GM18520 (cell line): ENCODE data around the gene DYNC2I2.

Experiments
- ATAC-seq: cut with Tn5 transposase; IDR thresholded peaks from one replicate; pipeline ENCODE4 v1.9.1; 2021; ENCODE audit not compliant: unreplicated experiment

The DYNC2I2 gene

GRCh38 chr9:128636556-128637530 lies 19.8 kb downstream of the DYNC2I2 start:
- no peak for ATAC-seq

- ATAC-seq = no peak
Measured at GRCh38 chr9:128636024-128636390, 20.6 kb downstream of the DYNC2I2 start.

- ATAC-seq = no peak
Measured at GRCh38 chr9:128635266-128636023, 21.2 kb downstream of the DYNC2I2 start.

- ATAC-seq = no peak
Measured at GRCh38 chr9:128634651-128635262, 21.9 kb downstream of the DYNC2I2 start.

GRCh38 chr9:128634111-128634510 lies 22.5 kb downstream of the DYNC2I2 start:
- no peak for ATAC-seq

GRCh38 chr9:128633601-128634000 lies 23.0 kb downstream of the DYNC2I2 start:
- ATAC-seq = no peak

- ATAC-seq = no peak
Measured at GRCh38 chr9:128633057-128633456, 23.6 kb downstream of the DYNC2I2 start.

- ATAC-seq = no peak
Measured at GRCh38 chr9:128632486-128632885, 24.2 kb downstream of the DYNC2I2 start.

GRCh38 chr9:128632066-128632465 lies 24.6 kb downstream of the DYNC2I2 start:
- ATAC-seq = no peak

GRCh38 chr9:128631636-128632035 lies 25.0 kb downstream of the DYNC2I2 start:
- no peak for ATAC-seq

GRCh38 chr9:128629852-128630545 lies 26.6 kb downstream of the DYNC2I2 start:
- ATAC-seq = no peak

- ATAC-seq = no peak
Measured at GRCh38 chr9:128629136-128629535, 27.5 kb downstream of the DYNC2I2 start.

GRCh38 chr9:128628471-128629048 lies 28.1 kb downstream of the DYNC2I2 start:
- no peak for ATAC-seq

GRCh38 chr9:128627906-128628305 lies 28.7 kb downstream of the DYNC2I2 start:
- no peak for ATAC-seq

- ATAC-seq = no peak
Measured at GRCh38 chr9:128627127-128627715, 29.4 kb downstream of the DYNC2I2 start.

- ATAC-seq = no peak
Measured at GRCh38 chr9:128626181-128626580, 30.5 kb downstream of the DYNC2I2 start.

- ATAC-seq = no peak
Measured at GRCh38 chr9:128625391-128626146, 31.1 kb downstream of the DYNC2I2 start.

- ATAC-seq = no peak
Measured at GRCh38 chr9:128624566-128624965, 32.1 kb downstream of the DYNC2I2 start.

- no peak for ATAC-seq
Measured at GRCh38 chr9:128621730-128622455, 34.8 kb downstream of the DYNC2I2 start.
